H9 (cell line): ENCODE measurements around the gene PYGO2. TPM values are rescaled to one million over a fixed set of nuclear protein-coding genes. Genes with fewer than 3 reads are reported as not detected.

Experiments used
- DNase-seq: peaks from one replicate; pipeline ENCODE4 v3.0.0-alpha.2; 2017
- H2AFZ ChIP-seq: one replicate; pipeline ENCODE4 v1.6.1; 2013; ENCODE audit warnings: mild to moderate bottlenecking, low read length, control low read depth, moderate library complexity
- H2AK5ac ChIP-seq: 2 replicates; pipeline ENCODE4 v1.6.1; 2013; ENCODE audit warnings: low read length, control low read depth, mixed read lengths; ENCODE audit not compliant: insufficient read length
- H2BK120ac ChIP-seq: one replicate; pipeline ENCODE4 v1.6.1; 2013; ENCODE audit warnings: low read depth, mild to moderate bottlenecking, low read length, control low read depth, inconsistent platforms; ENCODE audit not compliant: poor library complexity, severe bottlenecking
- H2BK12ac ChIP-seq: 2 replicates; pipeline ENCODE4 v1.6.1; 2013; ENCODE audit warnings: low read length, control low read depth, mixed read lengths, low read depth; ENCODE audit not compliant: insufficient read length
- H2BK15ac ChIP-seq: 2 replicates; pipeline ENCODE4 v1.6.1; 2013; ENCODE audit warnings: low read depth, low read length, control low read depth
- H2BK20ac ChIP-seq: one replicate; pipeline ENCODE4 v1.6.1; 2013; ENCODE audit warnings: low read depth, mild to moderate bottlenecking, low read length, control low read depth, inconsistent platforms; ENCODE audit not compliant: poor library complexity, severe bottlenecking
- H2BK5ac ChIP-seq: 2 replicates; pipeline ENCODE4 v1.6.1; 2013; ENCODE audit warnings: low read length, control low read depth, mixed read lengths; ENCODE audit not compliant: insufficient read length
- H3K14ac ChIP-seq: 2 replicates; pipeline ENCODE4 v1.6.1; 2013; ENCODE audit warnings: low read length, control low read depth; ENCODE audit not compliant: insufficient read depth
- H3K18ac ChIP-seq: 2 replicates; pipeline ENCODE4 v1.6.1; 2013; ENCODE audit warnings: low read depth, mild to moderate bottlenecking, mixed read lengths, low read length, control low read depth; ENCODE audit not compliant: insufficient read length
- H3K23ac ChIP-seq: 2 replicates; pipeline ENCODE4 v1.6.1; 2013; ENCODE audit warnings: low read length, control low read depth, mixed read lengths, low read depth; ENCODE audit not compliant: insufficient read length
- H3K23me2 ChIP-seq: 2 replicates; pipeline ENCODE4 v1.6.1; 2013; ENCODE audit warnings: low read depth, mild to moderate bottlenecking, mixed read lengths, low read length, control low read depth; ENCODE audit not compliant: insufficient read length, poor library complexity, severe bottlenecking
- H3K27ac ChIP-seq: 2 replicates; pipeline ENCODE4 v1.5.1; 2013; ENCODE audit warnings: low read length, control low read depth, mixed read lengths, low read depth; ENCODE audit not compliant: insufficient read length
- H3K27me3 ChIP-seq: 2 replicates; pipeline ENCODE4 v1.6.1; 2013; ENCODE audit warnings: low read length, control low read depth, inconsistent platforms; ENCODE audit not compliant: insufficient read depth
- H3K4ac ChIP-seq: 2 replicates; pipeline ENCODE4 v1.6.1; 2013; ENCODE audit warnings: low read depth, mild to moderate bottlenecking, control low read depth, inconsistent platforms, low read length, moderate library complexity
- H3K4me1 ChIP-seq: 2 replicates; pipeline ENCODE4 v1.6.1; 2013; ENCODE audit warnings: low read length, control low read depth, inconsistent platforms; ENCODE audit not compliant: insufficient read depth
- H3K4me2 ChIP-seq: 2 replicates; pipeline ENCODE4 v1.6.1; 2013; ENCODE audit warnings: low read length, control low read depth, mixed read lengths; ENCODE audit not compliant: insufficient read length, insufficient read depth
- H3K56ac ChIP-seq: 2 replicates; pipeline ENCODE4 v1.6.1; 2013; ENCODE audit warnings: low read depth, mild to moderate bottlenecking, mixed read lengths, low read length, control low read depth; ENCODE audit not compliant: insufficient read length
- H3K79me1 ChIP-seq: 2 replicates; pipeline ENCODE4 v1.6.1; 2013; ENCODE audit warnings: low read depth, mild to moderate bottlenecking, moderate library complexity, low read length, control low read depth, inconsistent platforms; ENCODE audit not compliant: insufficient read depth, poor library complexity, severe bottlenecking
- H3K79me2 ChIP-seq: 2 replicates; pipeline ENCODE4 v1.6.1; 2013; ENCODE audit warnings: low read length, control low read depth, inconsistent platforms; ENCODE audit not compliant: insufficient read depth
- H3K9ac ChIP-seq: 2 replicates; pipeline ENCODE4 v1.6.1; 2013; ENCODE audit warnings: low read length, control low read depth, mixed read lengths; ENCODE audit not compliant: insufficient read length; ENCODE audit errors: extremely low read depth
- H3K9me3 ChIP-seq: one replicate; pipeline ENCODE4 v1.6.1; 2013; ENCODE audit warnings: low read depth, low read length, inconsistent platforms; ENCODE audit not compliant: control insufficient read depth
- H3T11ph ChIP-seq: one replicate; pipeline ENCODE4 v1.6.1; 2013; ENCODE audit warnings: mild to moderate bottlenecking, low read length, control low read depth, inconsistent platforms
- H4K20me1 ChIP-seq: one replicate; pipeline ENCODE4 v1.6.1; 2013; ENCODE audit not compliant: control insufficient read depth, insufficient read length, insufficient read depth
- H4K5ac ChIP-seq: 2 replicates; pipeline ENCODE4 v1.6.1; 2013; ENCODE audit warnings: low read depth, mild to moderate bottlenecking, mixed read lengths, low read length, control low read depth; ENCODE audit not compliant: insufficient read length
- H4K8ac ChIP-seq: replicated peaks from 2 replicates; pipeline ENCODE4 v1.6.1; 2013; ENCODE audit warnings: low read length, control low read depth, mixed read lengths, low read depth; ENCODE audit not compliant: insufficient read length
- H4K91ac ChIP-seq: 2 replicates; pipeline ENCODE4 v1.6.1; 2013; ENCODE audit warnings: low read depth, mild to moderate bottlenecking, moderate library complexity, mixed read lengths, low read length, control low read depth; ENCODE audit not compliant: insufficient read length
- H3K27ac Mint-ChIP-seq, 3 experiments: 2 replicates in 2 of 3; 3 replicates in 1 of 3; pipeline ENCODE4 v1.8.0; 2020 to 2021; ENCODE audit warnings: mixed read lengths in 3 of 3, mild to moderate bottlenecking in 1 of 3, moderate library complexity in 1 of 3
- H3K27me3 Mint-ChIP-seq: 2 replicates; pipeline ENCODE4 v1.8.0; 2021; ENCODE audit warnings: low read depth, mild to moderate bottlenecking, moderate library complexity, mixed read lengths
- H3K36me3 Mint-ChIP-seq, 3 experiments: 2 replicates in 2 of 3; 3 replicates in 1 of 3; pipeline ENCODE4 v1.8.0; 2020 to 2021; ENCODE audit warnings: low read depth in 3 of 3, mixed read lengths in 3 of 3; ENCODE audit not compliant: insufficient read depth in 1 of 3
- H3K4me1 Mint-ChIP-seq, 2 experiments: 2 replicates each; pipeline ENCODE4 v1.8.0; 2020; ENCODE audit warnings: mixed read lengths in 2 of 2
- H3K4me3 Mint-ChIP-seq, 2 experiments: 2 replicates in 1 of 2; 3 replicates in 1 of 2; pipeline ENCODE4 v1.8.0; 2020 to 2021; ENCODE audit warnings: mild to moderate bottlenecking in 2 of 2, mixed read lengths in 2 of 2, moderate library complexity in 1 of 2
- H3K9me3 Mint-ChIP-seq, 2 experiments: 2 replicates in 1 of 2; 3 replicates in 1 of 2; pipeline ENCODE4 v1.8.0; 2020; ENCODE audit warnings: mild to moderate bottlenecking in 2 of 2, mixed read lengths in 2 of 2, moderate library complexity in 1 of 2
- WGBS: extraction: QIAGEN DNeasy Blood & Tissue Kit; methylation state at CpG from one replicate; pipeline ENCODE4 v1.1.7; 2013; ENCODE audit warnings: missing lambda C conversion rate, low lambda C conversion rate, mixed read lengths; ENCODE audit not compliant: insufficient read length; ENCODE audit errors: extremely low coverage; 5-methylcytosine and 5-hydroxymethylcytosine counted together
- total RNA-seq: library from RNA; stranded (reverse); gene quantifications from 2 replicates; pipeline ENCODE4 v1.2.1, GENCODE V29; 2021
- TF ChIP-seq, protein P1 (sequence below): fragments of 200-600 bp; sonication (generic); conservative IDR thresholded peaks from 3 replicates; pipeline ENCODE4 v1.8.0; 2021; ENCODE audit warnings: antibody characterized with exemption, mild to moderate bottlenecking

The PYGO2 gene
- total RNA-seq, 1 experiment from 2014 or later, result 38.7 TPM

- Mint-ChIP-seq H3K9me3 (no peaks in the 10 kb centered on the region), H3K27ac (peak overlapping the region; percentile 33 to 95 (median 50); a peak in 6 of 7 replicates), H3K4me3 (peak overlapping the region in 1 of 2 experiments; percentile 96; a peak in 4 of 5 replicates), H3K4me1 (peaks cover 40 to 43% of the 10 kb centered on the region in 2 experiments), H3K36me3 (peaks cover 29 to 44% (median 36%) of the 10 kb centered on the region in 3 experiments), H3K27me3 (no peaks in the 10 kb centered on the region)
- peak overlapping the region; percentile 59 for H3K9ac ChIP-seq
- peak overlapping the region; percentile 77 for H3K4me2 ChIP-seq
- H2BK5ac ChIP-seq, result no peak overlapping the region
- no peak overlapping the region for H4K91ac ChIP-seq
- H3K9me3 ChIP-seq, result no peaks in the 10 kb centered on the region
- H3K18ac ChIP-seq, result peak overlapping the region; percentile 27
- no peak overlapping the region for H3T11ph ChIP-seq
- DNase-seq, result no peak
- H3K4me1 ChIP-seq, result peaks cover 4% of the 10 kb centered on the region; the same call in 1 of the 2 replicates
- H2BK15ac ChIP-seq, result no peak overlapping the region
- H3K27me3 ChIP-seq, result no peaks in the 10 kb centered on the region
- no peak overlapping the region for H2BK12ac ChIP-seq
- peaks cover 2% of the 10 kb centered on the region for H4K20me1 ChIP-seq
- H3K79me2 ChIP-seq, result peaks cover 10% of the 10 kb centered on the region; the same call in 1 of the 2 replicates
- TF ChIP-seq, protein P1, sequence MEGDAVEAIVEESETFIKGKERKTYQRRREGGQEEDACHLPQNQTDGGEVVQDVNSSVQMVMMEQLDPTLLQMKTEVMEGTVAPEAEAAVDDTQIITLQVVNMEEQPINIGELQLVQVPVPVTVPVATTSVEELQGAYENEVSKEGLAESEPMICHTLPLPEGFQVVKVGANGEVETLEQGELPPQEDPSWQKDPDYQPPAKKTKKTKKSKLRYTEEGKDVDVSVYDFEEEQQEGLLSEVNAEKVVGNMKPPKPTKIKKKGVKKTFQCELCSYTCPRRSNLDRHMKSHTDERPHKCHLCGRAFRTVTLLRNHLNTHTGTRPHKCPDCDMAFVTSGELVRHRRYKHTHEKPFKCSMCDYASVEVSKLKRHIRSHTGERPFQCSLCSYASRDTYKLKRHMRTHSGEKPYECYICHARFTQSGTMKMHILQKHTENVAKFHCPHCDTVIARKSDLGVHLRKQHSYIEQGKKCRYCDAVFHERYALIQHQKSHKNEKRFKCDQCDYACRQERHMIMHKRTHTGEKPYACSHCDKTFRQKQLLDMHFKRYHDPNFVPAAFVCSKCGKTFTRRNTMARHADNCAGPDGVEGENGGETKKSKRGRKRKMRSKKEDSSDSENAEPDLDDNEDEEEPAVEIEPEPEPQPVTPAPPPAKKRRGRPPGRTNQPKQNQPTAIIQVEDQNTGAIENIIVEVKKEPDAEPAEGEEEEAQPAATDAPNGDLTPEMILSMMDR, result no peak
- no peak overlapping the region for H2BK20ac ChIP-seq
- no peak overlapping the region for H3K4ac ChIP-seq
- H3K23me2 ChIP-seq, result peaks cover 31% of the 10 kb centered on the region
- H4K5ac ChIP-seq, result no peak overlapping the region
- no peak overlapping the region for H2AK5ac ChIP-seq
- H4K8ac ChIP-seq, result no peak overlapping the region
- no peak overlapping the region for H2BK120ac ChIP-seq
- H3K56ac ChIP-seq, result no peak overlapping the region
- H2AFZ ChIP-seq, result no peak overlapping the region
- H3K79me1 ChIP-seq, result peaks cover 7% of the 10 kb centered on the region
- H3K23ac ChIP-seq, result no peak overlapping the region
- WGBS, result no CpG with 5 or more reads among the region's 22 CpGs
- H3K27ac ChIP-seq, result no peak overlapping the region
- H3K14ac ChIP-seq, result peak overlapping the region; percentile 54; the same call in 1 of the 2 replicates
These were observed 8.4 kb upstream of the PYGO2 start for GRCh38 chr1:154969860-154970452.
